Stimulated activated CD4-positive, alpha-beta T cell treated with anti-CD3 and anti-CD28 coated beads, Interleukin-4, amount 100 ng/mL, for 24 hours (primary cell): ENCODE results near the gene ARFIP1.

ENCODE experiments used
- DNase-seq: peaks from one replicate; pipeline ENCODE4 v3.0.0-alpha.2; 2020

The ARFIP1 gene

GRCh38 chr4:152941411-152941810, 161.7 kb downstream of the ARFIP1 start:
- DNase-seq = no peak

DNA sequence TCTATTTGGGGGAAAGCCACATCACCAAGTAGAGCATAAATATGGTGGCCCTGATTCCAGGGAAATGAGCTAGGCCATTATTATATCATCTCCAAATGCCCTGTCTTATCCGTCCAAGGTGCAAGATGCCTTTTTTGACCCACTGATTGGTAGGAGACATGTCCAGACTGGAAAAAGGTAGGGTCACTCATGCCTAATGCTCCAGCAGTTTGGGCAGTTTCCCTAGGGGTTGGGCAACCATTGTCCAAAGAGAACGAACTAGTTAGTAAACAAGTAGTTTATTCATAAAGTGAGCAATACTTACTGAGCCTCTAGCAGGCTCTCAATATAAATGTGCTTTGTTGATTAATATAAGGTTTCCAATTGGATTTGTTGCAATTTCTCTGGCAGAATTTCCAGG, 162.6 kb downstream of the ARFIP1 start:
- DNase-seq = no peak

- no peak for DNase-seq
Observed at GRCh38 chr4:152943672-152944071, 163.9 kb downstream of the ARFIP1 start.

DNA sequence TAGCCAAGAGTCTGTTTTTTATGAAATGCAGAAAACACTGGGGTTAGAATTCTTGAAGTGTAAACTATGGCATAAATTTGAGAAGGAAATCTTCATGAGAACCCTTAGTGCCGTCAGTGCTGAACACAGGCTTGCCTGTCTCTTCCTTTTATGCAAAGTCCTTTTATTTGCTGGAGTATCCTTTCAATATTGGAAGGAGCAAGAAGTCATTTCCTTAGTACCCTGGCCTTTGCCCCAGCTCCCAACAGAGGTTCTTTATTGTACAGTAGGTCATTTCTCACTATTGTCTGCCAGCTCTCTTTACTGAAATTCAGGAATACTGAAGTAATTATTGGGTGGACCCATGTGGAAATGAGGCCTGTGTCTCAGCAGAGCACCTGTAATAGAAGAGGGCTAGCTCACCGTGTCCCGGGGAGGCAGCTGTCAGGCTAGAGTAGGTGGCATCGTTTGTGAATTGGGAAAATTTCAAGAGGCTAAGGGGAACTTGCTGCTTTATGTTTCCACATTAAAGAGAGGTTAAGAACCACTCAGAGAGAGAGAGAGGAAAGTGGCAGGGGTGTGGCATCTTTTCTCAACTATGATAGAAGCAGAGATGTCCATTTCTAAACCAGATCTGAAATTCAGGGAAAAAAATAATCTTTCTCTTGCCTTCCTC, 165.0 kb downstream of the ARFIP1 start:
- DNase-seq = no peak

- DNase-seq = no peak
Observed at GRCh38 chr4:152945639-152946038, 165.9 kb downstream of the ARFIP1 start.

DNA sequence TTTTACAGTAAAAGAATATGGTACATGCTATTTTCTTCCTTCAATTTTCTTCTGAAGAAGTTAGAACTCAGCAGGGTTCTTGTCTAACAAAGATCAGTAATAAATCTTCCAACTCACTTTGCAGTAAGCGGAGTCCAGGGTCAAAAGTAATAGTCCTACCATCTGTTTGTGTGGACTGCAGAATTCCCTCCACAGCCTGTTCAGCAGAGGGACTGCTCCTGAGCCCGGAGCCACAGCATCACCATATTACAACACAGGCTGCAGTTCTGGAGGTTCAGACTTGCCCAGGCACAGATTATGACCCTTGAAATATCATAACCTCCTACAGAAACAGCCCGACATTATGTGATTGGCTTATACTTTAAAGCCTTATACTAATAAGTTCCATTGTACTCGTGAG, 166.7 kb downstream of the ARFIP1 start:
- DNase-seq = no peak

GRCh38 chr4:152947311-152947710, 167.6 kb downstream of the ARFIP1 start:
- no peak for DNase-seq

DNA sequence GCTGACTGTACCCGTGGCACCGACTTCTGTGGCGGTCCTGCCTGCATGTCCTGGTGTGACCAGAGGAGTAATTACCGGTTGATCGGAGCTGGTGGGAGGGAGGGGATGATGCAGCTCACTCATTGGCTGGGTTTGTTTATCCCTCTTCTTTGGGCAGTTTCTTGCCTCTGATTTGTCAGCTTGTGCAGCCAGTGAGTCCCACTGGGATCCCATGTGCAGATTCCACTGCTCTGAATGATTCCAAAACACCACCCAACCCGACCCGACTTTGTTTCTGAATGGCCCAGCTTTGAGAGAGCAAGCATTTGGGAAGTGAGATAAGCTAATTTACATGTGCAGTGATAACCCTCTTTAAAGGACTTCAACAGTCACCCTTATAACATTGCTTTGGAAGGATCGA, 170.2 kb downstream of the ARFIP1 start:
- no peak for DNase-seq

DNA sequence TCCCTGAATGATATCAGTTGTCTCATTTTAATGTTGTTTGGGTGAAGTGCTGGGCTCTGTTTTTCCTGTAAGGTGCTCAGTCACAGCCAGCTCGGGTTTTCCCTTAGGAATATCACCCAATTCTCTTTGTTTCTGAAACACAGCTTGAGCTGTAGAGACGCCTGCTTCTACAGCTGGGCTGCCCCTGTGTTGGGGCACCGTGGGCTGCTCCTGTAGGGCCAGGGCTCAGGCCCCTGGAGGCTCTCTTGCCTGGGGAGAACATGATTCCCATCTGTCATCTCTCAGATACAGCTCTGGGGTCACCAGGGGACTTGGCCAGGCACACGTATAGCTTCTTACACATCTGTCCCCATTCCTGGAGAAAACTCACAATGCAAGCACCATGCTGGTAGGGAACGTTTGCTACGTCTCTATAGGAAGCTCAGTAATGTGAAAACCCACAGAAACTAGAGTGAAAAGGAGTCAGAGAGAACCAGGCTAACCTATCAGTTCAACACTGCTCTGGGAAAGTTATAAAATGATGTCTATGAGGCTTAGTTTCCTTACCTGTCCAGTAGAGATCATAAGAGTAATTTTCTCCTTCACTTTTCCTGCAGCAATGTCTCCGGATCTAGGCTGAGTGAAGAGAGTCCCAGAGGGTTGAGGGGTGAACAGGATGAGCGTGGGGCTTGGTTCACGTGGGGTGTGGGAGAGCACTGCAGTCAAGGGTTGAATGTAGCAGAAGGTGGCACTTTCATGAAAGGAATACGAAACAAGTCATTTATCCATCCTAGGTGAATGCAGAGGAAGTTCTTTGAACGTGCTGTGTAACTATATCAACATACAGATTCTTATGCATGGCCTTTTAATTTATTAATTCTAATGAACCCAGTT, 170.9 kb downstream of the ARFIP1 start:
- no peak for DNase-seq

GRCh38 chr4:152951348-152951747, 171.6 kb downstream of the ARFIP1 start:
- no peak for DNase-seq

DNA sequence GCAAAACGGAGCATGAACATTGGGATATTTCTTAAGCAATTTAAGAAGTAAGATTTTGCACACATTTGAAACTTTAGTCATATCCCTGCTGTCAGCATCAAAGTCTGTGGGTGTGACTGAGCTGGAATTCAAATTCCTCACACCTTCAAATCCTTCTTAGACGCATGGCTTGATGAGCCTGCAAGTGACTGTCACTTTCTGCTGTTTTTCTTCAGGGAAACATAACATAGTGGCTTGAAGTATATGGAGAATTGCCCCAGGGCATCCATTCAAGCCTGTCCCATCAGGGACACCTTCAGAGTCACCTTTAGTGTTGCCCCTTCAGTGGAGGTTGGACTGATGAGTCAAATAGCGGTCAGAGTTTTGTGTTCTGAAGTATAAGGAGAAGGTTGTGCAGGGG, 173.8 kb downstream of the ARFIP1 start:
- DNase-seq = no peak

DNA sequence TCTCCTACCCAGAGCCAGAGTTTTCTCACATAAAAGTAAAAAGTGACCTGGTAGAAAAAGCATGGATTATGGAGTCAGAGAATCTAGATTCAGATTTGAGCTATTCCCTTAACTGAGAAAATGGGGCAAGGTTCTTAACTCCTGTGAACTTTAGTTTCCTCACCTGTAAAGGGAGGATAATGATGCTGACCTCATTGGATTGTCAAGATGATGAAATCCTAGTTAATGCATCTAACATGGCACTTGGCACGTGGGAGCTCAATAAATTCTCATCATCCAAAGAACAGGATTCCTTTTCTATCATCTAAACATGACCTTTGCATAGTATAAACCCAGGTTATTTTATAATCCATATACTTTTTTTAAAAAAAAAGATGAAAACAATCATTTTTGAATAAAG, 175.0 kb downstream of the ARFIP1 start:
- no peak for DNase-seq

DNA sequence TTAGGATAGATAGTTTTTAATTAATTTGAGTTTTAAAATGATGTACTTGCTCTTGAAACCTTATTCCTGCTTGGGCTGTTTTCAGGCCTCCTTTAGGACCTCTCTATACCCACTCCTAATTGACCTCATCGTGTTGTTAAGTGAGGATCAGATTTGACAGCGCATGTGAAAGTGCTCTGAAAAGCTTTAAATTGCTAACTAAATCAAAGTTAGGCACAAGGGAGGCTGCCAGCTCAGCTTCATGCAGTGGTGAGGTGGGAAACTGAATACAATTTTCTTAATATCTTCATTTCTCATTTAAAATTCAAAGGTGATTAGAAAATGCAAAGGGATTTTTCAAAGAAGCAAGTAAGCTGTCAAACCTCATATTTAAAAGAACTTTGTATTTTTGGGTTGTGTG, 176.4 kb downstream of the ARFIP1 start:
- DNase-seq = no peak

- no peak for DNase-seq
Observed at GRCh38 chr4:152956650-152957436, 177.1 kb downstream of the ARFIP1 start.

- DNase-seq = no peak
Observed at GRCh38 chr4:152957437-152958171, 177.8 kb downstream of the ARFIP1 start.

DNA sequence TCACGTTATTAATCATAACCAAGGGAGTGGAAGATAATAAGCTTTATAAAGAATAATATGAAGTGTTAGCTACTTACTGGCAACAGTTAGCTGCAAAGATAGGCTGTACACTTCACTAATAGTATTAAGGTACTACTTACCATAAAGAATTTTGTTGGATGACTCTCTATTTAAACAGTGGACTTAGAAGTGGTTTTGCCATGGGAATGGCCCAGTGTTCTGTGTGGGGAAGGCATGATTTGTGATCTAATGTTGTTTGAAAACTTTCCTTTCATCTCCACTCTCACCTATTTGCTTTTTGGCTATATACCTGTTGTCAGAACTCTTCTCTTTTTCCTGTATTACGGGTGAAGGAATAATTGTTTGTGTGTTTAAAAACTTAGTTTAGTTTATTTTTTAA, 179.3 kb downstream of the ARFIP1 start:
- no peak for DNase-seq

DNA sequence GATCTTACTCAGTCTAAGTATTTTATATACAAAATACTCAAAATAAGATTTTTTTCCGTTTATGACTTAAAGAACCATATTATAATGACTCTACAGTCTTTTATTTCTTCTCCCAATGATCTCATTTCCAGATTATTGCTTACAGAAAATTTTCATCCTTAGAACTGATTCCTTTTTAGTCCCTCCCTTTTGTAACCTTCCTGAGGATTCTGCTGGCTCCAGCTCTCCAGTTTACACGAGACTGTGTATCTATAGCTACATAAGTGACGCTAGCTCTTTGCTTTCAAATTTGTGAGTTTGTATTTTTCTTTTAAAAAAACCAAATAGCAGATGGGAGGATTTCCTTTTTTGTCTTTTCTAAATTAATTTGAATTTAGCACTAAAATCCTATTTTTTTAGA, 180.3 kb downstream of the ARFIP1 start:
- DNase-seq = no peak

- DNase-seq = no peak
Observed at GRCh38 chr4:152961014-152961772, 181.4 kb downstream of the ARFIP1 start.

- no peak for DNase-seq
Observed at GRCh38 chr4:152961773-152962115, 182.0 kb downstream of the ARFIP1 start.
